Endothelial cell (in vitro differentiated cells): ENCODE data around the gene LHFPL3. TPM values are rescaled to one million over a fixed set of nuclear protein-coding genes. Genes with fewer than 3 reads are reported as not detected.

ENCODE experiments used
- DNase-seq: peaks from one replicate; pipeline ENCODE4 v3.0.0; 2021; ENCODE audit warnings: low spot score
- H3K27ac Mint-ChIP-seq: one replicate; pipeline ENCODE4 v1.8.0; 2021; ENCODE audit warnings: mixed read lengths, inconsistent platforms; ENCODE audit not compliant: unreplicated experiment
- H3K27me3 Mint-ChIP-seq: one replicate; pipeline ENCODE4 v1.8.0; 2021; ENCODE audit warnings: mild to moderate bottlenecking, moderate library complexity, mixed read lengths, inconsistent platforms; ENCODE audit not compliant: unreplicated experiment
- H3K36me3 Mint-ChIP-seq: one replicate; pipeline ENCODE4 v1.8.0; 2021; ENCODE audit warnings: mild to moderate bottlenecking, low read depth, mixed read lengths, inconsistent platforms; ENCODE audit not compliant: unreplicated experiment
- H3K4me1 Mint-ChIP-seq: one replicate; pipeline ENCODE4 v1.8.0; 2021; ENCODE audit warnings: mild to moderate bottlenecking, mixed read lengths, inconsistent platforms; ENCODE audit not compliant: unreplicated experiment
- H3K4me3 Mint-ChIP-seq: one replicate; pipeline ENCODE4 v1.8.0; 2021; ENCODE audit warnings: mild to moderate bottlenecking, mixed read lengths, inconsistent platforms; ENCODE audit not compliant: unreplicated experiment
- H3K9me3 Mint-ChIP-seq: one replicate; pipeline ENCODE4 v1.8.0; 2021; ENCODE audit warnings: mixed read lengths, inconsistent platforms; ENCODE audit not compliant: unreplicated experiment
- total RNA-seq: library from RNA; stranded (reverse); fragmentation: NEBNext Ultra II Directional; extraction: Animal tissue kit (Norgen Biotek cat#: 25700); gene quantifications from one replicate; pipeline ENCODE4 v1.2.1, GENCODE V29; 2021; ENCODE audit not compliant: unreplicated experiment
- TF ChIP-seq, protein P1 (sequence below): fragments of 200-600 bp; sonication (generic); IDR thresholded peaks from one replicate; pipeline ENCODE4 v1.5.0; 2021; ENCODE audit warnings: antibody characterized with exemption; ENCODE audit not compliant: unreplicated experiment

LHFPL3 gene
- total RNA-seq, 1 donor from 2014 or later = not detected

- Mint-ChIP-seq H3K36me3 (no peaks in the 10 kb centered on the region), H3K27me3 (no peaks in the 10 kb centered on the region), H3K4me1 (no peaks in the 10 kb centered on the region), H3K27ac (no peak overlapping the region), H3K4me3 (no peak overlapping the region), H3K9me3 (no peaks in the 10 kb centered on the region)
- TF ChIP-seq, protein P1, sequence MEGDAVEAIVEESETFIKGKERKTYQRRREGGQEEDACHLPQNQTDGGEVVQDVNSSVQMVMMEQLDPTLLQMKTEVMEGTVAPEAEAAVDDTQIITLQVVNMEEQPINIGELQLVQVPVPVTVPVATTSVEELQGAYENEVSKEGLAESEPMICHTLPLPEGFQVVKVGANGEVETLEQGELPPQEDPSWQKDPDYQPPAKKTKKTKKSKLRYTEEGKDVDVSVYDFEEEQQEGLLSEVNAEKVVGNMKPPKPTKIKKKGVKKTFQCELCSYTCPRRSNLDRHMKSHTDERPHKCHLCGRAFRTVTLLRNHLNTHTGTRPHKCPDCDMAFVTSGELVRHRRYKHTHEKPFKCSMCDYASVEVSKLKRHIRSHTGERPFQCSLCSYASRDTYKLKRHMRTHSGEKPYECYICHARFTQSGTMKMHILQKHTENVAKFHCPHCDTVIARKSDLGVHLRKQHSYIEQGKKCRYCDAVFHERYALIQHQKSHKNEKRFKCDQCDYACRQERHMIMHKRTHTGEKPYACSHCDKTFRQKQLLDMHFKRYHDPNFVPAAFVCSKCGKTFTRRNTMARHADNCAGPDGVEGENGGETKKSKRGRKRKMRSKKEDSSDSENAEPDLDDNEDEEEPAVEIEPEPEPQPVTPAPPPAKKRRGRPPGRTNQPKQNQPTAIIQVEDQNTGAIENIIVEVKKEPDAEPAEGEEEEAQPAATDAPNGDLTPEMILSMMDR = no peak
- no peak for DNase-seq
Observed at GRCh38 chr7:104431930-104432329, 103.5 kb downstream of the LHFPL3 start.

- TF ChIP-seq, protein P1 = no peak
- no peaks in the 10 kb centered on the region for H3K36me3 Mint-ChIP-seq
- no peaks in the 10 kb centered on the region for H3K9me3 Mint-ChIP-seq
- H3K4me1 Mint-ChIP-seq = no peaks in the 10 kb centered on the region
- no peaks in the 10 kb centered on the region for H3K27me3 Mint-ChIP-seq
- no peak overlapping the region for H3K4me3 Mint-ChIP-seq
- no peak overlapping the region for H3K27ac Mint-ChIP-seq
- DNase-seq = no peak
Observed at GRCh38 chr7:104434129-104434528, 105.7 kb downstream of the LHFPL3 start.

GRCh38 chr7:104442481-104442880 is 114.1 kb downstream of the LHFPL3 start:
- DNase-seq = no peak
- Mint-ChIP-seq H3K4me1 (no peaks in the 10 kb centered on the region), H3K4me3 (no peak overlapping the region), H3K36me3 (no peaks in the 10 kb centered on the region), H3K9me3 (no peaks in the 10 kb centered on the region), H3K27me3 (no peaks in the 10 kb centered on the region), H3K27ac (no peak overlapping the region)
- TF ChIP-seq, protein P1 = no peak

GRCh38 chr7:104444017-104444416 is 115.6 kb downstream of the LHFPL3 start:
- DNase-seq = no peak
- Mint-ChIP-seq H3K36me3 (no peaks in the 10 kb centered on the region), H3K27ac (no peak overlapping the region), H3K9me3 (no peaks in the 10 kb centered on the region), H3K27me3 (no peaks in the 10 kb centered on the region), H3K4me3 (no peak overlapping the region), H3K4me1 (no peaks in the 10 kb centered on the region)
- TF ChIP-seq, protein P1 = no peak

- no peak for DNase-seq
- Mint-ChIP-seq H3K9me3 (no peaks in the 10 kb centered on the region), H3K4me3 (no peak overlapping the region), H3K36me3 (no peaks in the 10 kb centered on the region), H3K4me1 (no peaks in the 10 kb centered on the region), H3K27ac (no peak overlapping the region), H3K27me3 (no peaks in the 10 kb centered on the region)
- TF ChIP-seq, protein P1 = no peak
Observed at GRCh38 chr7:104445393-104445792, 117.0 kb downstream of the LHFPL3 start.
